Subcutaneous abdominal adipose tissue (tissue), 5 donors: ENCODE measurements around the gene SVIL.
"Not testable (repeated sequence)": the region's sequence is repeated elsewhere in the genome, so short reads cannot be mapped to it uniquely, and the experiment has no call there.

Source experiments
- H3K27ac ChIP-seq: one replicate; pipeline ENCODE4 v1.7.0; 2013; ENCODE audit warnings: low read depth, mild to moderate bottlenecking, inconsistent platforms, low read length, moderate library complexity
- H3K27me3 ChIP-seq, 5 donors: one replicate each; pipeline ENCODE4 v1.7.0; 2013; ENCODE audit warnings: low read length in 5 of 5, inconsistent platforms in 1 of 5; ENCODE audit not compliant: control insufficient read depth in 5 of 5, insufficient read depth in 4 of 5
- H3K36me3 ChIP-seq, 5 donors: one replicate each; pipeline ENCODE4 v1.7.0; 2013; ENCODE audit warnings: low read length in 5 of 5; ENCODE audit not compliant: control insufficient read depth in 5 of 5, insufficient read depth in 5 of 5
- H3K4me1 ChIP-seq, 5 donors: one replicate each; pipeline ENCODE4 v1.7.0; 2013; ENCODE audit warnings: low read length in 5 of 5, mild to moderate bottlenecking in 3 of 5, moderate library complexity in 1 of 5; ENCODE audit not compliant: control insufficient read depth in 5 of 5, insufficient read depth in 5 of 5
- H3K4me3 ChIP-seq, 5 donors: one replicate each; pipeline ENCODE4 v1.7.0; 2013; ENCODE audit warnings: low read length in 5 of 5, low read depth in 1 of 5
- H3K9ac ChIP-seq, 5 donors: one replicate each; pipeline ENCODE4 v1.7.0; 2013; ENCODE audit warnings: low read length in 5 of 5, mild to moderate bottlenecking in 4 of 5, moderate library complexity in 3 of 5
- H3K9me3 ChIP-seq, 5 donors: one replicate each; pipeline ENCODE4 v1.7.0; 2013; ENCODE audit warnings: low read length in 5 of 5; ENCODE audit not compliant: control insufficient read depth in 5 of 5
- donor health status: healthy.
- donor health status: healthy.
- donor health status: healthy.
- donor health status: healthy.
- donor health status: healthy.

The SVIL gene

GRCh38 chr10:29506324-29506921 is 128.3 kb downstream of the SVIL start:
- not testable (repeated sequence) for H3K9me3 ChIP-seq, H3K4me1 ChIP-seq, H3K27me3 ChIP-seq, H3K4me3 ChIP-seq, H3K27ac ChIP-seq, H3K9ac ChIP-seq
- peaks cover 3 to 16% (median 7%) of the 10 kb centered on the region in 5 donors for H3K36me3 ChIP-seq

DNA sequence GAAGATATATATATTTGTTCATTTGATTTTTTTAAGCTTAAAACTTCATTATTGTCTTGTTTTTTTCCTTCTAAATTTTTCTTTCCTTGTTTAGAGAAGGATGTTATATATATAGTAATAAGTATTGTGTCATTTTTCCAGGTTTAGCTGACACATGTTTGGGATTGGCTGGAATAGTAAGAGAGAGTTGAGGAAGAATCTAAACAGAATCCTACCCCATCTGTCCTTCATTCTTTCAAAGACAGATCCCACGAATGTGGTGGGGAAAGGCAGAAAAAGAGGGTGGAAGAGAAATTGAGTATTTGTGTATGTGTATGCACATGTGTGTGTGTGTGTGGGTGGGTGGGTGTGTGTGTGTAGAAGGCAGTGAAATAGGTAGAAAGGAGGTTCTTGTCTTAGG is 132.4 kb downstream of the SVIL start:
- no peaks in the 10 kb centered on the region for H3K4me1 ChIP-seq
- no peak overlapping the region for H3K27ac ChIP-seq
- H3K9ac ChIP-seq, result no peak overlapping the region
- peaks cover 0 to 16% (median 4%) of the 10 kb centered on the region in 5 donors for H3K36me3 ChIP-seq
- H3K9me3 ChIP-seq, result no peaks in the 10 kb centered on the region
- H3K27me3 ChIP-seq, result no peaks in the 10 kb centered on the region
- no peak overlapping the region for H3K4me3 ChIP-seq

GRCh38 chr10:29501692-29502091 is 133.1 kb downstream of the SVIL start:
- no peaks in the 10 kb centered on the region for H3K27me3 ChIP-seq
- H3K4me3 ChIP-seq, result no peak overlapping the region
- H3K27ac ChIP-seq, result no peak overlapping the region
- H3K4me1 ChIP-seq, result no peaks in the 10 kb centered on the region
- no peak overlapping the region for H3K9ac ChIP-seq
- peaks cover 0 to 12% (median 4%) of the 10 kb centered on the region in 5 donors for H3K36me3 ChIP-seq
- no peaks in the 10 kb centered on the region for H3K9me3 ChIP-seq

DNA sequence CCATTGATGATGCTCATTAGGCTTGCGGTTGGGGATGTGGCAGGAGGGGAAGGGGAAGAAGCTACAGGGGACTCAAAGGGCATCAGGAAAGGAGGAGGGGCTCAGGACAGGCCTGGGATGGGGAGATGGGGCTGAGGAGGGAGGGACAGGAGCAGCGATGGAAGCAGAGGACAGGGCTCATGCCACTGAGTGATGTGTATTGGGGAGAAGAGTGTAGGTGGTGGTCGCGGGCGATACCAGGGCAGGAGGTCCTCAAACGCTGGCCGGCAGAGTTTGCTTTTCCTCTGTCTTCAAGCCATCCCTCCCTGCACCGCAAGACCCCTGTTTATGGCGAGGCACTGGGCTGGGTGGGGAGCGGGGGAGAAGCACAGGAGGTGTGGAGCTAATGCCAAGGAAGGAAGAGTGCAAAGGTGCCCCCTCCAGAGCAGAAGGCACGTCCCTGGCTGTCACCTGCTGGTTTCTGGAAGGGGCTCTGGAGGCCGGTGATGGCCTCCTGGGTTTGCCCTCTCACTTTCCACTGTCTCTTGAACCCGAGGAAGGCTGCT is 134.7 kb downstream of the SVIL start:
- no peak overlapping the region for H3K27ac ChIP-seq
- H3K36me3 ChIP-seq, result peaks cover 2 to 12% (median 7%) of the 10 kb centered on the region in 5 donors
- no peaks in the 10 kb centered on the region for H3K27me3 ChIP-seq
- H3K4me3 ChIP-seq, result no peak overlapping the region
- H3K9me3 ChIP-seq, result no peaks in the 10 kb centered on the region
- H3K9ac ChIP-seq, result no peak overlapping the region
- no peaks in the 10 kb centered on the region for H3K4me1 ChIP-seq

GRCh38 chr10:29496341-29497162 is 138.2 kb downstream of the SVIL start:
- Histone ChIP-seq H3K9me3 (no peaks in the 10 kb centered on the region), H3K9ac (no peak overlapping the region), H3K27me3 (no peaks in the 10 kb centered on the region), H3K36me3 (peaks cover 7 to 41% (median 22%) of the 10 kb centered on the region in 5 donors), H3K4me3 (no peak overlapping the region), H3K27ac (no peak overlapping the region), H3K4me1 (no peaks in the 10 kb centered on the region)

DNA sequence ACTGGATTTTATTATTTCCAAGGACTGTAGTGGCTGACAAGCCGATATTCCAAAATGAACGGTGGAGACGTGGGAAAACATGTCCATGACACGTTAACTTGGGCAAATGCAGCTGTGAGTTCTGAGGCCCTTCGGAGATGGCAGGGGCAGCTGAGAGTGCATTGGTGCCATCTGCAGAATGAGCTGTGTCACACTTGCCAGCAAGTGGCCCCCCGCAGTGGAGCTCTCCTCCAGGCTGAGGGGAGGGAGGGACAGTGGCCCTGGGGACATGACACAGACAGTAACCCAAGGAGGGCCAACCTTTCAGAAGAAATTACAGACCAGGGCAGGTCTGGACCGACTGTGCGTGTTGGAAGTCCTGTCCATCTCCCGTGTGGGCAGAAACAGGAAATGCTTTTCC is 139.4 kb downstream of the SVIL start:
- Histone ChIP-seq H3K4me3 (no peak overlapping the region), H3K9me3 (no peaks in the 10 kb centered on the region), H3K27ac (no peak overlapping the region), H3K4me1 (no peaks in the 10 kb centered on the region), H3K9ac (no peak overlapping the region), H3K36me3 (peaks cover 9 to 51% (median 22%) of the 10 kb centered on the region in 5 donors), H3K27me3 (no peaks in the 10 kb centered on the region)

DNA sequence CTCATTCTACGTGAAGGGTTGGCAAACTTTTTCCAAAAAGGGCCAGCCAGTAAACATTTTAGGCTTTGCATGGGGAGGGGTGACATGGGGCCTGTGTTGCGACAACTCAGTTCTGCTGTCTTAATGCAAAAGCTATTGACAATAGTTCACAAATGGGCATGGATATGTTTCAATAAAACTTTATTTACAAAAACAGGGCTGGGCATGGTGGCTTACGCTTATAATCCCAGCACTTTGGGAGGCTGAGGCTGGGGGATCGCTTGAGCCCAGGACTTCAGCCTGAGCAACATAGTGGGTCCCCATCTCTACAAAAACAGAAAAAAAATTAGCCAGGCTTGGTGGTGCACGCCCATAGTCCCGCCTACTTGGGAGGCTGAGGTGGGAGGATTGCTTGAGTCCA is 141.1 kb downstream of the SVIL start:
- Histone ChIP-seq H3K4me3 (no peak overlapping the region), H3K36me3 (peaks cover 9 to 53% (median 22%) of the 10 kb centered on the region in 5 donors), H3K27me3 (no peaks in the 10 kb centered on the region), H3K9me3 (no peaks in the 10 kb centered on the region), H3K27ac (no peak overlapping the region), H3K9ac (no peak overlapping the region), H3K4me1 (no peaks in the 10 kb centered on the region)

DNA sequence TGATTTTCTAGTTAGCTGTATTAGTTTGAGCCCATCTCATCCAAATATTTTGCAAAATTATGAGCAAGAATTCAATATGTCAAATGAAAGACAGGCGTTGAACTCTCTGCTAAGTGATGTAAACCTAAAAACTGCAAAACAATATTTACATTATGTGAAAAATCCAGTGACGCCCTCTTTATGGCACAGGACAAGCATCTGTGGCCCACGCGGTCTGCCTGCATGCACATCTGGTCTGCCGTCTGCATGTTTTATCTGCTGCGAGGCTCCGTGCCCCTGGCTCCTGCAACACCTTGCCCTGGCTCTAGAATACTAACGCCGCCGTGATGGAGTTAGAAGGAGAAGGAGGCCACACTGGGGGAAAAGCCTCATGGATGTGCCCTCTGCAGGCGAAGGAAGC is 142.0 kb downstream of the SVIL start:
- Histone ChIP-seq H3K4me1 (no peaks in the 10 kb centered on the region), H3K9ac (no peak overlapping the region), H3K4me3 (no peak overlapping the region), H3K36me3 (peaks cover 9 to 60% (median 28%) of the 10 kb centered on the region in 5 donors), H3K27me3 (no peaks in the 10 kb centered on the region), H3K9me3 (no peaks in the 10 kb centered on the region), H3K27ac (no peak overlapping the region)

GRCh38 chr10:29491918-29492317 is 142.9 kb downstream of the SVIL start:
- H3K27me3 ChIP-seq, result no peaks in the 10 kb centered on the region
- H3K9me3 ChIP-seq, result no peaks in the 10 kb centered on the region
- no peak overlapping the region for H3K9ac ChIP-seq
- H3K27ac ChIP-seq, result no peak overlapping the region
- peaks cover 9 to 64% (median 29%) of the 10 kb centered on the region in 5 donors for H3K36me3 ChIP-seq
- no peak overlapping the region for H3K4me3 ChIP-seq
- H3K4me1 ChIP-seq, result no peaks in the 10 kb centered on the region

DNA sequence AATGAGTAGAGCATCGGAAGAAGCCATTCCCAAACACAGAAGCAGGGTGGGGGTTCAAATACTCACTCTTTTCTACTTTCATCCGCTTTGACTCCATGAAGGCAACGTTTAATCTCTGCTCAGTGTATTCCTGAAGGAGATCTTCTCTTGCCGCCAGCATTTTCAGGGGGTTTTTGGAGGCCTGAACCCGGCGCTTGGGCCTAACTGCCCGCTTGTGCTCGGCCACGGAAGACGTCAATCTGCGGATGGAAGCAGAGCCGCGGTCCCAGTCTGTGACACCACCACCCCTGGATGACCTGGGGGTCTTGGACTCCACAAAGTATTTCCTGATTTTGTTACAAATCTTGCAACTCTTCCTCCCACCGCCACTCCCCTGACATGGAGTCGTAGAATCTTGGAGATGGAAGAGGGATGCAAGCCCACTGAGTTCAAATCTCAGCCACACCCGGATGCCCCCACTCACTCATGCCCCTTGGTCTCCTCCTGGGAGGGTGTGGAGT is 143.9 kb downstream of the SVIL start:
- H3K4me3 ChIP-seq, H3K27ac ChIP-seq, H3K9me3 ChIP-seq, H3K9ac ChIP-seq, H3K4me1 ChIP-seq, H3K27me3 ChIP-seq: not testable (repeated sequence)
- H3K36me3 ChIP-seq, result peaks cover 14 to 74% (median 39%) of the 10 kb centered on the region in 5 donors
